H9 (cell line): ENCODE data around the gene THPO. TPM values are rescaled to one million over a fixed set of nuclear protein-coding genes. Genes with fewer than 3 reads are reported as not detected.

Experiments
- DNase-seq: peaks from one replicate; pipeline ENCODE4 v3.0.0-alpha.2; 2017
- H2AFZ ChIP-seq: one replicate; pipeline ENCODE4 v1.6.1; 2013; ENCODE audit warnings: mild to moderate bottlenecking, low read length, control low read depth, moderate library complexity
- H2AK5ac ChIP-seq: 2 replicates; pipeline ENCODE4 v1.6.1; 2013; ENCODE audit warnings: low read length, control low read depth, mixed read lengths; ENCODE audit not compliant: insufficient read length
- H2BK120ac ChIP-seq: one replicate; pipeline ENCODE4 v1.6.1; 2013; ENCODE audit warnings: low read depth, mild to moderate bottlenecking, low read length, control low read depth, inconsistent platforms; ENCODE audit not compliant: poor library complexity, severe bottlenecking
- H2BK12ac ChIP-seq: 2 replicates; pipeline ENCODE4 v1.6.1; 2013; ENCODE audit warnings: low read length, control low read depth, mixed read lengths, low read depth; ENCODE audit not compliant: insufficient read length
- H2BK15ac ChIP-seq: 2 replicates; pipeline ENCODE4 v1.6.1; 2013; ENCODE audit warnings: low read depth, low read length, control low read depth
- H2BK20ac ChIP-seq: one replicate; pipeline ENCODE4 v1.6.1; 2013; ENCODE audit warnings: low read depth, mild to moderate bottlenecking, low read length, control low read depth, inconsistent platforms; ENCODE audit not compliant: poor library complexity, severe bottlenecking
- H2BK5ac ChIP-seq: 2 replicates; pipeline ENCODE4 v1.6.1; 2013; ENCODE audit warnings: low read length, control low read depth, mixed read lengths; ENCODE audit not compliant: insufficient read length
- H3K14ac ChIP-seq: 2 replicates; pipeline ENCODE4 v1.6.1; 2013; ENCODE audit warnings: low read length, control low read depth; ENCODE audit not compliant: insufficient read depth
- H3K18ac ChIP-seq: 2 replicates; pipeline ENCODE4 v1.6.1; 2013; ENCODE audit warnings: low read depth, mild to moderate bottlenecking, mixed read lengths, low read length, control low read depth; ENCODE audit not compliant: insufficient read length
- H3K23ac ChIP-seq: 2 replicates; pipeline ENCODE4 v1.6.1; 2013; ENCODE audit warnings: low read length, control low read depth, mixed read lengths, low read depth; ENCODE audit not compliant: insufficient read length
- H3K23me2 ChIP-seq: 2 replicates; pipeline ENCODE4 v1.6.1; 2013; ENCODE audit warnings: low read depth, mild to moderate bottlenecking, mixed read lengths, low read length, control low read depth; ENCODE audit not compliant: insufficient read length, poor library complexity, severe bottlenecking
- H3K27ac ChIP-seq: 2 replicates; pipeline ENCODE4 v1.5.1; 2013; ENCODE audit warnings: low read length, control low read depth, mixed read lengths, low read depth; ENCODE audit not compliant: insufficient read length
- H3K27me3 ChIP-seq: 2 replicates; pipeline ENCODE4 v1.6.1; 2013; ENCODE audit warnings: low read length, control low read depth, inconsistent platforms; ENCODE audit not compliant: insufficient read depth
- H3K4ac ChIP-seq: 2 replicates; pipeline ENCODE4 v1.6.1; 2013; ENCODE audit warnings: low read depth, mild to moderate bottlenecking, control low read depth, inconsistent platforms, low read length, moderate library complexity
- H3K4me1 ChIP-seq: 2 replicates; pipeline ENCODE4 v1.6.1; 2013; ENCODE audit warnings: low read length, control low read depth, inconsistent platforms; ENCODE audit not compliant: insufficient read depth
- H3K4me2 ChIP-seq: 2 replicates; pipeline ENCODE4 v1.6.1; 2013; ENCODE audit warnings: low read length, control low read depth, mixed read lengths; ENCODE audit not compliant: insufficient read length, insufficient read depth
- H3K56ac ChIP-seq: 2 replicates; pipeline ENCODE4 v1.6.1; 2013; ENCODE audit warnings: low read depth, mild to moderate bottlenecking, mixed read lengths, low read length, control low read depth; ENCODE audit not compliant: insufficient read length
- H3K79me1 ChIP-seq: 2 replicates; pipeline ENCODE4 v1.6.1; 2013; ENCODE audit warnings: low read depth, mild to moderate bottlenecking, moderate library complexity, low read length, control low read depth, inconsistent platforms; ENCODE audit not compliant: insufficient read depth, poor library complexity, severe bottlenecking
- H3K79me2 ChIP-seq: 2 replicates; pipeline ENCODE4 v1.6.1; 2013; ENCODE audit warnings: low read length, control low read depth, inconsistent platforms; ENCODE audit not compliant: insufficient read depth
- H3K9ac ChIP-seq: 2 replicates; pipeline ENCODE4 v1.6.1; 2013; ENCODE audit warnings: low read length, control low read depth, mixed read lengths; ENCODE audit not compliant: insufficient read length; ENCODE audit errors: extremely low read depth
- H3K9me3 ChIP-seq: one replicate; pipeline ENCODE4 v1.6.1; 2013; ENCODE audit warnings: low read depth, low read length, inconsistent platforms; ENCODE audit not compliant: control insufficient read depth
- H3T11ph ChIP-seq: one replicate; pipeline ENCODE4 v1.6.1; 2013; ENCODE audit warnings: mild to moderate bottlenecking, low read length, control low read depth, inconsistent platforms
- H4K20me1 ChIP-seq: one replicate; pipeline ENCODE4 v1.6.1; 2013; ENCODE audit not compliant: control insufficient read depth, insufficient read length, insufficient read depth
- H4K5ac ChIP-seq: 2 replicates; pipeline ENCODE4 v1.6.1; 2013; ENCODE audit warnings: low read depth, mild to moderate bottlenecking, mixed read lengths, low read length, control low read depth; ENCODE audit not compliant: insufficient read length
- H4K8ac ChIP-seq: replicated peaks from 2 replicates; pipeline ENCODE4 v1.6.1; 2013; ENCODE audit warnings: low read length, control low read depth, mixed read lengths, low read depth; ENCODE audit not compliant: insufficient read length
- H4K91ac ChIP-seq: 2 replicates; pipeline ENCODE4 v1.6.1; 2013; ENCODE audit warnings: low read depth, mild to moderate bottlenecking, moderate library complexity, mixed read lengths, low read length, control low read depth; ENCODE audit not compliant: insufficient read length
- H3K27ac Mint-ChIP-seq, 3 experiments: 2 replicates in 2 of 3; 3 replicates in 1 of 3; pipeline ENCODE4 v1.8.0; 2020 to 2021; ENCODE audit warnings: mixed read lengths in 3 of 3, mild to moderate bottlenecking in 1 of 3, moderate library complexity in 1 of 3
- H3K27me3 Mint-ChIP-seq: 2 replicates; pipeline ENCODE4 v1.8.0; 2021; ENCODE audit warnings: low read depth, mild to moderate bottlenecking, moderate library complexity, mixed read lengths
- H3K36me3 Mint-ChIP-seq, 3 experiments: 2 replicates in 2 of 3; 3 replicates in 1 of 3; pipeline ENCODE4 v1.8.0; 2020 to 2021; ENCODE audit warnings: low read depth in 3 of 3, mixed read lengths in 3 of 3; ENCODE audit not compliant: insufficient read depth in 1 of 3
- H3K4me1 Mint-ChIP-seq, 2 experiments: 2 replicates each; pipeline ENCODE4 v1.8.0; 2020; ENCODE audit warnings: mixed read lengths in 2 of 2
- H3K4me3 Mint-ChIP-seq, 2 experiments: 2 replicates in 1 of 2; 3 replicates in 1 of 2; pipeline ENCODE4 v1.8.0; 2020 to 2021; ENCODE audit warnings: mild to moderate bottlenecking in 2 of 2, mixed read lengths in 2 of 2, moderate library complexity in 1 of 2
- H3K9me3 Mint-ChIP-seq, 2 experiments: 2 replicates in 1 of 2; 3 replicates in 1 of 2; pipeline ENCODE4 v1.8.0; 2020; ENCODE audit warnings: mild to moderate bottlenecking in 2 of 2, mixed read lengths in 2 of 2, moderate library complexity in 1 of 2
- WGBS: extraction: QIAGEN DNeasy Blood & Tissue Kit; methylation state at CpG from one replicate; pipeline ENCODE4 v1.1.7; 2013; ENCODE audit warnings: missing lambda C conversion rate, low lambda C conversion rate, mixed read lengths; ENCODE audit not compliant: insufficient read length; ENCODE audit errors: extremely low coverage; 5-methylcytosine and 5-hydroxymethylcytosine counted together
- total RNA-seq: library from RNA; stranded (reverse); gene quantifications from 2 replicates; pipeline ENCODE4 v1.2.1, GENCODE V29; 2021
- TF ChIP-seq, protein P1 (sequence below): fragments of 200-600 bp; sonication (generic); conservative IDR thresholded peaks from 3 replicates; pipeline ENCODE4 v1.8.0; 2021; ENCODE audit warnings: antibody characterized with exemption, mild to moderate bottlenecking

The THPO gene
- total RNA-seq, 1 experiment from 2014 or later, result 0.85 TPM

DNA sequence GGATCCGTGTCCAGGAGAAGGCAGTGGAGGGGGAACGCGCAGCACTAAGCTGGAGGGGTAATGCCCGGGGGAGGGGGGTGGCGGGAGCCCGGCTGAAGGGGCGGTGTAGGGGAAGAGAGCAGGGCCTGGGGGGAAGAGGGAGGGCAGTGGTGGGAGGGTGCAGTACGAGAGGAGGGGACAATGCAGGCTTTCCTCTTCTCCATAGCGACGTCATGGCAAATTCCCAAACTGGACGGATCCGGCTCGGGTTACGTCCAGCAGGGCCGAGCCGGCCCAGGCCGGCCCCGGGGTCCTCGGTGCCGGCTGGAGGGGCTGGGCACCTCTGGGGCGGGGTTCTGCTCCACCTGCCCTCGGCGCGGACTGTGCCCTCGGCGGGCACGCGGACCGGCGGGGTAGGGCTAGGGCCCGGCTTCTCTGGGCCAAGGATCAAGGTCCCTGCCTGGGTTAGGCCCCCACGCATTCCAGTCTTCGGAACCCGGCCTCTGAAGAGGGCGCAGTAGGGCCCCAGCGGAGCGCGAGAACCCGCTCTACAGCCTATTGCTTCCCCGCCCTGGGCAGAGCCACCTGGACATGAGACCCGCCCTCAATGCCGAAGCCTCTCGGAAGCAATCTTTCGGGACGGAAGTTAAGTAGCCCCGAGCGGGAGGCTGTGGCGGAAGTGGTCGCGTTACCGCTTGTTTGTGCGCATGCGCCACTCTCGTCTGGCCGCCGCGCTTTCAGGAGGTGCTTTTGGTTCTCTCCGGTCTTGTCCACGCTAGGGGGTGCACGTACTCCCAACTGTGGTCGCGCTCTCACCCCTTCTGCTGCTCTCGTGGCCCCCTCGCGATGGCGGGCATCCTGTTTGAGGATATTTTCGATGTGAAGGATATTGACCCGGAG is 15.1 kb downstream of the THPO start:
- H4K8ac ChIP-seq, result no peak overlapping the region
- Mint-ChIP-seq H3K4me3 (peak overlapping the region; percentile 96 to 98), H3K36me3 (peaks cover 33 to 49% (median 46%) of the 10 kb centered on the region in 3 experiments; a peak in 6 of 7 replicates), H3K27me3 (peaks cover 8% of the 10 kb centered on the region), H3K9me3 (no peaks in the 10 kb centered on the region), H3K27ac (peak overlapping the region; percentile 94 to 98 (median 97)), H3K4me1 (peaks cover 23 to 26% of the 10 kb centered on the region in 2 experiments)
- peak overlapping the region; percentile 75 for H3K4me2 ChIP-seq
- H3K4me1 ChIP-seq, result peaks cover 2% of the 10 kb centered on the region; the same call in 1 of the 2 replicates
- H4K91ac ChIP-seq, result no peak overlapping the region
- H2BK120ac ChIP-seq, result peak overlapping the region; percentile 62
- no CpG with 5 or more reads among the region's 68 CpGs for WGBS
- H2AFZ ChIP-seq, result no peak overlapping the region
- H2AK5ac ChIP-seq, result no peak overlapping the region
- no peak overlapping the region for H2BK5ac ChIP-seq
- H4K5ac ChIP-seq, result no peak overlapping the region
- no peak overlapping the region; the same call in 1 of the 2 replicates for H3K4ac ChIP-seq
- no peaks in the 10 kb centered on the region; the same call in 1 of the 2 replicates for H3K79me2 ChIP-seq
- peaks cover 2% of the 10 kb centered on the region for H4K20me1 ChIP-seq
- DNase-seq, result peak; percentile 98
- H3K18ac ChIP-seq, result peak overlapping the region; percentile 84
- no peak overlapping the region for H3T11ph ChIP-seq
- no peak overlapping the region for H2BK12ac ChIP-seq
- H3K79me1 ChIP-seq, result no peaks in the 10 kb centered on the region
- H3K9ac ChIP-seq, result peak overlapping the region; percentile 67
- H2BK20ac ChIP-seq, result no peak overlapping the region
- H3K23me2 ChIP-seq, result peaks cover 25% of the 10 kb centered on the region
- peak overlapping the region; percentile 90 for H3K14ac ChIP-seq
- H2BK15ac ChIP-seq, result no peak overlapping the region
- no peak overlapping the region for H3K56ac ChIP-seq
- H3K23ac ChIP-seq, result no peak overlapping the region
- no peaks in the 10 kb centered on the region; the same call in 1 of the 2 replicates for H3K27me3 ChIP-seq
- H3K9me3 ChIP-seq, result no peaks in the 10 kb centered on the region
- H3K27ac ChIP-seq, result peak overlapping the region; percentile 55
- TF ChIP-seq, protein P1, sequence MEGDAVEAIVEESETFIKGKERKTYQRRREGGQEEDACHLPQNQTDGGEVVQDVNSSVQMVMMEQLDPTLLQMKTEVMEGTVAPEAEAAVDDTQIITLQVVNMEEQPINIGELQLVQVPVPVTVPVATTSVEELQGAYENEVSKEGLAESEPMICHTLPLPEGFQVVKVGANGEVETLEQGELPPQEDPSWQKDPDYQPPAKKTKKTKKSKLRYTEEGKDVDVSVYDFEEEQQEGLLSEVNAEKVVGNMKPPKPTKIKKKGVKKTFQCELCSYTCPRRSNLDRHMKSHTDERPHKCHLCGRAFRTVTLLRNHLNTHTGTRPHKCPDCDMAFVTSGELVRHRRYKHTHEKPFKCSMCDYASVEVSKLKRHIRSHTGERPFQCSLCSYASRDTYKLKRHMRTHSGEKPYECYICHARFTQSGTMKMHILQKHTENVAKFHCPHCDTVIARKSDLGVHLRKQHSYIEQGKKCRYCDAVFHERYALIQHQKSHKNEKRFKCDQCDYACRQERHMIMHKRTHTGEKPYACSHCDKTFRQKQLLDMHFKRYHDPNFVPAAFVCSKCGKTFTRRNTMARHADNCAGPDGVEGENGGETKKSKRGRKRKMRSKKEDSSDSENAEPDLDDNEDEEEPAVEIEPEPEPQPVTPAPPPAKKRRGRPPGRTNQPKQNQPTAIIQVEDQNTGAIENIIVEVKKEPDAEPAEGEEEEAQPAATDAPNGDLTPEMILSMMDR, result peak; percentile 65
